GM13976 (cell line): ENCODE results near the gene ALKBH8.

ENCODE experiments used
- DNase-seq: peaks from one replicate; pipeline ENCODE4 v3.0.0; 2012; ENCODE audit warnings: low spot score
- CTCF ChIP-seq: IDR thresholded peaks from 2 replicates; pipeline ENCODE4 v1.5.1; 2012; ENCODE audit warnings: borderline replicate concordance, mild to moderate bottlenecking; ENCODE audit not compliant: insufficient read depth; ENCODE audit errors: extremely low read depth, missing control alignments, control extremely low read depth
- in situ Hi-C: fragments of 300-500 bp; cut with MboI; formaldehyde crosslinking; loops from one replicate; pipeline ENCODE4 v1.12.0; 2022; ENCODE audit warnings: low sequenced_read_pairs, mixed read lengths, inconsistent platforms; ENCODE audit not compliant: unreplicated experiment

Gene ALKBH8

GRCh38 chr11:107563702-107564101 is 1.8 kb downstream of the ALKBH8 start:
- in situ Hi-C loops, result no loop called here
- peak; percentile 59 for TF ChIP-seq CTCF
- DNase-seq, result peak; percentile 36

- in situ Hi-C loops, result no loop called here
- no peak for DNase-seq
Measured at GRCh38 chr11:107562647-107563208, 2.8 kb downstream of the ALKBH8 start.

GRCh38 chr11:107561688-107562087 is 3.8 kb downstream of the ALKBH8 start:
- TF ChIP-seq CTCF, result no peak
- in situ Hi-C loops, result no loop called here
- no peak for DNase-seq

More at GRCh38 chr11:107562647-107563208, 2.8 kb downstream of the ALKBH8 start:
- no peak for TF ChIP-seq CTCF

- no peak for DNase-seq
- no peak for TF ChIP-seq CTCF
- in situ Hi-C loops, result no loop called here
Measured at GRCh38 chr11:107550304-107550703, 15.2 kb downstream of the ALKBH8 start.

- no peak for DNase-seq
- in situ Hi-C loops, result no loop called here
- TF ChIP-seq CTCF, result no peak
Measured at GRCh38 chr11:107549954-107550285, 15.6 kb downstream of the ALKBH8 start.

GRCh38 chr11:107549253-107549953 is 16.1 kb downstream of the ALKBH8 start:
- peak; percentile 70 for TF ChIP-seq CTCF
- peak; percentile 37 for DNase-seq
- in situ Hi-C loops, result no loop called here
